Hematopoietic multipotent progenitor cell (in vitro differentiated cells): ENCODE results near the gene NOPCHAP1. TPM values are rescaled to one million over a fixed set of nuclear protein-coding genes. Genes with fewer than 3 reads are reported as not detected.
A peak's percentile ranks its signal among the peaks of the same experiment; 100 is the strongest.
"Not testable (repeated sequence)": the region's sequence is repeated elsewhere in the genome, so short reads cannot be mapped to it uniquely, and the experiment has no call there.

Experiments used
- DNase-seq, 3 donors: peaks; one replicate each; pipeline ENCODE4 v3.0.0-alpha.2; 2011 to 2015; ENCODE audit warnings: low read depth in 2 of 3, low spot score in 2 of 3
- total RNA-seq: library from RNA; depleted of rRNA; stranded (reverse); fragments of >200 nt; gene quantifications from one replicate; pipeline ENCODE4 v1.2.3, GENCODE V29; 2012

Gene NOPCHAP1, protein sequence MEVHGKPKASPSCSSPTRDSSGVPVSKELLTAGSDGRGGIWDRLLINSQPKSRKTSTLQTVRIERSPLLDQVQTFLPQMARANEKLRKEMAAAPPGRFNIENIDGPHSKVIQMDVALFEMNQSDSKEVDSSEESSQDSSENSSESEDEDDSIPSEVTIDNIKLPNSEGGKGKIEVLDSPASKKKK
- total RNA-seq = 3.8 TPM

DNA sequence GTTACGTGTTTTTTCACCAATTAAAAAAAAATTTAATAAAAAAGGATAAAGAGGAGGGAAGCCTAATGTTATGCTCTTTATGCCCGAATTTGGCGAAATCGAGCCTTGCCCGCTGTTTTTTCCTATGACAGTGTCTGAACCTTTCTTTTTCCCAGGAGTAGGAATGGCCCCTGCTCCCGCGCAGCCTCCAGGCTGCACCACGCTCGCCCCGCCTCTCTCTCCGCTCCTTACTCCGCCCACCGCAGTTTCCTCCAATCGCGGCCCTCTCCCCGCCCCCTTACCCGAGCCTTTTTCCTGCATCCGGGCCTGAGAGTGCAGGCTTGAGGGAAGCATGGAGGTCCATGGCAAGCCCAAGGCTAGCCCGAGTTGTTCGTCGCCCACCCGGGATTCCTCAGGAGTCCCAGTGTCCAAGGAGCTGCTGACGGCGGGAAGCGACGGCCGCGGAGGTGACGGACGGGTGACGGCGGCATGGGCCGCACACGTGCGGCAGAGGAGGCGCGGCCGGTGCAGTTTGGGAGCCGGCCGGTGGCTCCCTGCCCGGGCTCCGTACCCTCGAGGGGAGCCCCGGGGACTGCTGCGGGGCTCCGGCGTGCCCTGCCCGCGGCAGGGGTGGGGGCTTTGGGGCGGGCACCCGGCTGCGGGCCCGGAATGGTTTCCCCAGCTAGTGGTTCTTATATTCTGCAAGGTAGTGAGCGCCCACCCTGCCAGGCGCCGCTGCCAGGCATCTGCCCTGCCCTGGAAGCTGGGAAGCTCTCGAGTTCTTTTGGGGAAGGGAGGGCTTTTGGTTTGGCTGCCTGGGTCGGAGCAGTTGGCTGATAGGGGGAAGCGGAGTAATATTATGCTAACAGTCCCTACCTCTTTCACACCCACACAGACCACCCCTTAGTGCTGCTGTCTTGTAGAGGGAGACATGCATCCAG lies at the start of gene NOPCHAP1:
Gene NOPCHAP1, plus strand, starts transcription at position 295 of the 920 bp plus-strand sequence. Its CDS starts 37 bp downstream, at position 332.
- DNase-seq = peak; percentile 60 to 79 (median 78)

DNA sequence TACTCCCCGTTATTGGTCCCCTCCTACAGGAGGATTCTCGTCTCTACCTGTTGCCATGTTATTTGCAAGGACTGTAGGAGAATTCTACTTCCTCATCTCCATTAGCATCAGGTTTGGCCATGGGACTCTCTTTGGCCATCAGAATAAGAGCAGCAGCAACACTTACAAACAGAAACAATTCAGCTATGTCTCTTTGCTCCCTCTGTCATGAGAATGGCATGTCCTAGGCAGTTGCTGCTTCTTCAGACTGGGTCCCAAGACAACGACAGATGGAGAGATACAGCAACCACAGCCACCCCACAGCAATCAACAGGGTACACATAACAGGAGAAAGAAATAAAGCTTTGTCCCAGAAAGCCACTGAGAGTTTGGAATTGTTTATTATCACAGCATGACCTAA lies 47.7 kb upstream of the NOPCHAP1 start:
- no peak for DNase-seq

DNA sequence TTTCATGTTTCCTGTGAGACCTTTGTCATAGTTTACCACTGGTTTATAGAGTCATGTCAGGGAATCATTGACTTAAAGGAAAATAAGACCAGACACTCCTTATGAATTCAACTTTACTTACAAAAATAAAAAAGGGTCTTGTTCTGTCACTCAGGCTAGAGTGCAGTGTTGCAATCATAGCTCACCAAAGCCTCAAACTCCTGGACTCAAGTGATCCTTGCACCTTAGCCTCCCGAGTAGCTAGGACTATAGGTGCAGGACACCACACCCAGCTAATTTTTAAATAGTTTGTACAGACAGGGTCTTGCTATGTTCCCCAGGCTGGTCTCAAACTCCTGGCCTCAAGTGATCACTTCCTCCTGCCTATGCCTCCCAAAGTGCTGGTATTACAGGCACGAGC lies 47.0 kb upstream of the NOPCHAP1 start:
- no peak for DNase-seq

DNA sequence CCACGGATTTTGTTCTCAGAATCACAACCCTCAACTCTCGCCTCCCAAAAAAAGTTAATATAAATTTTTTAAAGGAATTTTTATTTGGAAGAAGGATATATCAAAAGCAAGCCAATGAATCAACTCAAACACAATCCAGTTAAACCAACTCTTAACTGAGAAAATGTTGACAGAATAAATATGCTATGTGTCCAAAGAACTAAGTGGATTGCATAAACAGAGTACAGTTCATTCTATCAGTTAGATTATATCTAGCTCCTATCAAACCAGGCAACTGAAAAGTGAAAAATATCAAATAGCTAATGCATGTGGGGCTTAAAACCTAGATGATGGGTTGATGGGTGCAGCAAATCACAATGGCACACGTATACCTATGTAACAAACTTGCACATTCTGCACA lies 44.7 kb upstream of the NOPCHAP1 start:
- DNase-seq = no peak

- no peak for DNase-seq
Observed at GRCh38 chr12:104942075-104942474, 44.0 kb upstream of the NOPCHAP1 start.

GRCh38 chr12:104943401-104943800 lies 42.7 kb upstream of the NOPCHAP1 start:
- not testable (repeated sequence) for DNase-seq

DNA sequence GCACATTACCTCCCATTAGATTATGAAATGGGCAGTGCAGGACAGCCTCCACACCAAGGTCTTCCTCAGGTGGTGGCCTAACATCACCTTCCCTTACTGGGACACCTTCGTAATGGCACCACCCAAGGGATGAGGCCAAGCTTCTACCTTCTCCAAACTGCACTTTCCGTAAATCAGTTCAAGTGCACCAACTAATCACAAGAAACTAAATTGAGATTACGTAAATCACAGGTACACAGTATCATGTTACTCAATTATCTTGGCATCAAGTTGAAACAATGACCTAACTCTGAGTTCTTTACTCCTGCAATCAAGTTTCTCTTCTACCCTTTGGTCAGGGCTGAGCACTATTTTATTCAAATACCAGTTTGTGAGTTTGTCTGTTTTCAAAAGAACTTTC lies 41.9 kb upstream of the NOPCHAP1 start:
- DNase-seq = no peak

GRCh38 chr12:104948716-104949115 lies 37.4 kb upstream of the NOPCHAP1 start:
- DNase-seq = not testable (repeated sequence)

- DNase-seq = no peak
Observed at GRCh38 chr12:104951759-104952509, 34.2 kb upstream of the NOPCHAP1 start.

DNA sequence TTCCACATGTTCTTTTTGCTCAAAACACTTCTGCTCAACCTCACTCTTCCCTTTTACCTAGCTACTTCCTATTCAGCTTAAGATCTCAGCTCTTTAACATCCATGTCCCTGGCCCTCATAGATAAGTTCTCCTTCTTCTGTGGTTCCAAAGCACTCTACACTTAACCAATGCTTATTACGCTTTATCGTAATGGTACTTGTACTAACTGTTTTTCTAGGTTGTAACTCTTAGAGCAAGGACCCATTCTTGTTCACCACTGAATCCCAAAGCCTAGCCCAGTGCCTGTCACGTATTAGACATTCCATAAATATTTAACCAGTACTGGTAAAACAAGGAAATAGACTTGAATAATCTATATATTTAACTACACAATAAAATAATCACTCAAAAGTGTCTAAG lies 33.3 kb upstream of the NOPCHAP1 start:
- no peak for DNase-seq

DNA sequence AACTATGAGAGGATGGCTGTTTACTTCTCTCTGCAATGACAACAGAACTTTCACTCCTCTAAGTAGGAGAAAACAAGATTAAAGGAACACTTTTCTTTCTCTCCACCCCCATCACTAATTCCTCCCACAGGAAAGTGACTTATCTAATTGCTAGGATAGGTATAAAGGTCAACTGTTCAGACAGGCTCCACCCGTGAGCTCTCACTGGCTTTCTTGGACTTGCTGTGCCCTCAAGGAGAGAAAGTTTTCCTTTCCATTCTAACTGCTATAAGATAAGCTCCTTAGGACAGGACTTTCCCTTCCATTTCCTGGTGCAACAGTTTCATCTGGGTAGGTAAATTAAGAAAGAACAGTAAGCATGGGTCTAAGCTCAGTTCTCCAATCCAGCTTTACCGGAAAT lies 32.8 kb upstream of the NOPCHAP1 start:
- no peak for DNase-seq

- no peak for DNase-seq
Observed at GRCh38 chr12:104955703-104956102, 30.4 kb upstream of the NOPCHAP1 start.

DNA sequence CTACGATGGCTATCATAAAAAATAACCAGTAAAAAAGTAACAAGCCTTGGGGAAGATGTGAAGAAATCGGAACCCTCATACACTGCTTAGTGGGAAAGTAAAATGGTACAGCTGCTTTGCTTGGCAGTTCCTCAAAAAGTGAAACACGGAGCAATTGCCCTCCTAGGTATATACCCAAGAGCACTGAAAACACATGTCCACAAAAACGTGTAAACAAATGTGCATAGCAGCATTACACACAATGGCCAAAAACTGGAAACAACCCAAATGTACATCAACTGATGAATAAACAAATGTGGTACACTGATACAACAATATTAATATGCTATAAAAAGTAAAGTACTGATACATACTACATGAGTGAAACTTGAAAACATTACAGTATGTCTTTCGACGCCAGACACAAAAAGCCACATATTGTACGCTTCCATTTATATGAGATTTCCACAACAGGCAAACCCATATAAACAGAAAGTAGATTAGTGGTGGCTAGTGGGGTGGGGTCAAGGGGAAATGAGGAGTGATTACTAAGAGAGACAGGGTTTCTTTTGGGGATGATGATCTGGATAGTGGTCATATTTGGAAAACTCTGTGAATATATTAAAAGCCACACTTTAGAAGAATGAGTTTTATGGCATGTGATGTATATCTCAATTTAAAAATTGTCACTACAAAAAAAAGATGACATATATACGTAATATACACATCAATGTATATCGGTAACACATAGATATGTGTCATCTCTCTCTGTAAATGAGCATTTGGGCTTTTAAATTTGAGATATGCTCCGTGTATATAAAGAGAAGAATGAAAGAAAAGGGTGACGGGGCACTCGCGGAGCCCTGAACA lies 29.0 kb upstream of the NOPCHAP1 start:
- DNase-seq = no peak

DNA sequence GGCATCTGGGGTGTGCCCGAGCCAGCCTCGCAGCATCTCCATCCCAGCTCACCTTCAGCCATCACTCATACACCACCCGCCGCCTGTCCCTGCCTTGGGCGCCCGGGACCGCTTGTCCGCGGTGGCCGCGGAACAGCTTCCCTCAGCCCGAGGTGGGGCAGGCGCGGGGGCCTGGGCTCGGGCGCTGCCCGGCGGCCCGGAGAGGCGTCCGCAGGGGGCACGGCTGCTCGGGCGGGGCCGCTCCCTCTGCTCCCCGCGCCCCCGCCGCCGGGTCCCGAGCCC lies 28.5 kb upstream of the NOPCHAP1 start:
- DNase-seq = peak in 2 of 3 donors; percentile 5 to 29

GRCh38 chr12:104958001-104958804 lies 27.9 kb upstream of the NOPCHAP1 start, which contains the start of gene SLC41A2:
Gene SLC41A2, minus strand, starts transcription at chr12:104958290. Its CDS starts 29,763 bp downstream, at chr12:104928527.
- DNase-seq = peak; percentile 61 to 83 (median 82)

DNA sequence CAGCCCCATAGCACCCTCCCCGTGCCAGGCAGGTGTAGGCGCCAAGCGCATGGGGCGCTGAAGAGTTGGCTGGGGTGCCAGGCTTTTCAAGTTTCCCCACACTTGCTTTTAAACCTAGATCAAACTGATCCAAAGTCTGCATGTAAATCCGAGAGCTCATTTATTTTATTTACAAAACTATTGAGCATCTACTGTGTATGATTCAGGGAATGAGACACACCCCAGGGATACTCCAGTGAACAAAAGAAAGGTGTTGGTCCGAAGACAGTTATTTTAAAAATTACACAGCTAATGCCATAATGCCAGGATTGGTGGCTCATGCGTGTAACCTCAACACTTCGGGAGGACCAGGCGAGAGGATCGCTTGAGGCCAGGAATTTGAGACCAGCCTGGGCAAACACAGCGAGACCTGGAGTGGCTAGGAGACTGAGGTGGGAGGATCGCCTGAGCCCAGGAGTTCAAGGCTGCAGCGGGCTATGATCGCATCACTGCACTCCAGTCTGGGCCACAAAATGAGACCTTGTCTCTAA lies 27.2 kb upstream of the NOPCHAP1 start:
- DNase-seq = no peak

- DNase-seq = peak in 1 of 3 donors; percentile 5
Observed at GRCh38 chr12:104959335-104959841, 26.7 kb upstream of the NOPCHAP1 start.

DNA sequence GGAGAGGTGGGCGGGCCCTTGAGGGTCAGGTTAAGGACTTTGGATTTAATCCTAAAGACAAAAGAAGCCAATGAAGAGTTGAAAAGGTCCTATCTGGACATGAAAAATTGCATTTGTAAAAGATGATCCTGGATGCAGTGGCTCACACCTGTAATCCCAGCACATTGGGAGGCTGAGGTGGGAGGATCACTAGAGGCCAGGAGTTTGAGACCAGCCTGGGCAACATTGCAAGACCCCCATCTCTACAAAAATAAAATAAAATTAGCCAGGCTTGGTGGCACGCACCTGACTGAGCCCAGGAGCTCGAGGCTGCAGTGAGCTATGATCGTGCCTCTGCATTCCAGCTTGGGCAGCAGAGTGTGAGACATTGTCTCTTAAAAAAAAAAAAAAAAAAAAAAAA lies 25.7 kb upstream of the NOPCHAP1 start:
- DNase-seq = no peak

DNA sequence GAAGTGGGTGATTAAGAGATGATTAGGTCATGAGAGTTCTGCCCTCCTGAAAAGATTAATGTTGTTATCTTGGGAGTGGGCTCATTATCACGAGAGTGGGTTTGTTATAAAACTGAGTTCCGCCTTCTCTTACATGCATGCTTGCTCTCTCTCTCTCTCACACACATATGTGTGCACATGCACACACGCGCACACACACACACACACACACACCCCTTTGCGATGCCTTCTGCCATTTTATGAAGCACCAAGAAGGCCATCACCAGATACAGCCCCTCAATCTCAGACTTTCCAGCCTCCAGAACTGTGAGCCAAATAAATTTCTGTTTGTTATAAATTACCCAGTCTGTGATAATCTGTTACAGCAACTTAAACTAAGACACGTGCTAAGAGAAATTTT lies 22.4 kb upstream of the NOPCHAP1 start:
- no peak for DNase-seq
